Endodermal cell (in vitro differentiated cells): ENCODE measurements around the gene ERBIN. TPM values are rescaled to one million over a fixed set of nuclear protein-coding genes. Genes with fewer than 3 reads are reported as not detected.
"Not testable (repeated sequence)": the region's sequence is repeated elsewhere in the genome, so short reads cannot be mapped to it uniquely, and the experiment has no call there.

ENCODE experiments used
- DNase-seq: peaks from one replicate; pipeline ENCODE4 v3.0.0-alpha.2; 2017
- H3K27ac ChIP-seq: 2 replicates; pipeline ENCODE4 v1.5.1; 2013; ENCODE audit warnings: mild to moderate bottlenecking, low read depth, low read length, moderate library complexity
- H3K27me3 ChIP-seq: 2 replicates; pipeline ENCODE4 v1.6.1; 2013; ENCODE audit warnings: mild to moderate bottlenecking, low read length, moderate library complexity; ENCODE audit not compliant: insufficient read depth, control insufficient read depth, poor library complexity, severe bottlenecking
- H3K36me3 ChIP-seq: 2 replicates; pipeline ENCODE4 v1.7.0; 2013; ENCODE audit warnings: mild to moderate bottlenecking, low read length, moderate library complexity; ENCODE audit not compliant: control insufficient read depth, insufficient read depth
- H3K4me1 ChIP-seq: one replicate; pipeline ENCODE4 v1.7.0; 2013; ENCODE audit warnings: low read length; ENCODE audit not compliant: control insufficient read depth, insufficient read depth
- H3K4me3 ChIP-seq: 2 replicates; pipeline ENCODE4 v1.5.1; 2013; ENCODE audit warnings: mild to moderate bottlenecking, low read length, moderate library complexity
- H3K9ac ChIP-seq: 2 replicates; pipeline ENCODE4 v1.6.1; 2013; ENCODE audit warnings: mild to moderate bottlenecking, low read length, moderate library complexity; ENCODE audit not compliant: poor library complexity, severe bottlenecking; ENCODE audit errors: extremely low read depth
- H3K9me3 ChIP-seq: 2 replicates; pipeline ENCODE4 v1.6.1; 2013; ENCODE audit warnings: mild to moderate bottlenecking, low read length, moderate library complexity; ENCODE audit not compliant: control insufficient read depth
- H3K27ac Mint-ChIP-seq: 2 replicates; pipeline ENCODE4 v1.8.0; 2020; ENCODE audit warnings: mixed read lengths
- H3K27me3 Mint-ChIP-seq: 2 replicates; pipeline ENCODE4 v1.8.0; 2021; ENCODE audit warnings: mild to moderate bottlenecking, mixed read lengths; ENCODE audit not compliant: insufficient read depth
- H3K36me3 Mint-ChIP-seq: 2 replicates; pipeline ENCODE4 v1.8.0; 2020; ENCODE audit warnings: low read depth, mixed read lengths
- H3K4me1 Mint-ChIP-seq: 2 replicates; pipeline ENCODE4 v1.8.0; 2020; ENCODE audit warnings: mixed read lengths
- H3K4me3 Mint-ChIP-seq: 2 replicates; pipeline ENCODE4 v1.8.0; 2020; ENCODE audit warnings: mild to moderate bottlenecking, moderate library complexity, mixed read lengths
- H3K9me3 Mint-ChIP-seq: 2 replicates; pipeline ENCODE4 v1.8.0; 2020; ENCODE audit warnings: mild to moderate bottlenecking, mixed read lengths
- WGBS, 2 experiments: methylation state at CpG; one replicate each; pipeline versions ENCODE4 v1.1.5 to v1.1.7; 2013; ENCODE audit warnings: missing lambda C conversion rate in 2 of 2, mixed read lengths in 1 of 2; ENCODE audit not compliant: insufficient coverage in 1 of 2, insufficient read length in 1 of 2; 5-methylcytosine and 5-hydroxymethylcytosine counted together
- long read RNA-seq, 4 experiments: library from polyadenylated mRNA in 2 of 4; library from RNA in 1 of 4; library from capped mRNA in 1 of 4; stranded (forward) in 3 of 4; unstranded in 1 of 4; transcript quantifications; one replicate each; pipeline ENCODE4 v2.0.0, GENCODE V29; 2020 to 2021; ENCODE audit warnings: inconsistent platforms in 1 of 4
- polyA plus RNA-seq, 2 experiments: library from polyadenylated mRNA; stranded (reverse); fragments of 50-300 nt; gene quantifications; one replicate each; pipeline ENCODE4 v1.2.3, GENCODE V29; 2013
- total RNA-seq, 2 donors: library from RNA; stranded (reverse); fragmentation: NEBNext Ultra II Directional in 1 of 2; extraction: Animal tissue kit (Norgen Biotek cat#: 25700) in 1 of 2; gene quantifications; 2 replicates in 1 of 2; 3 replicates in 1 of 2; pipeline ENCODE4 v1.2.1, GENCODE V29; 2021
- TF ChIP-seq, protein P1 (sequence below): fragments of 200-600 bp; sonication (generic); conservative IDR thresholded peaks from 2 replicates; pipeline ENCODE4 v1.5.0; 2021; ENCODE audit warnings: antibody characterized with exemption, mild to moderate bottlenecking

ERBIN gene, protein sequence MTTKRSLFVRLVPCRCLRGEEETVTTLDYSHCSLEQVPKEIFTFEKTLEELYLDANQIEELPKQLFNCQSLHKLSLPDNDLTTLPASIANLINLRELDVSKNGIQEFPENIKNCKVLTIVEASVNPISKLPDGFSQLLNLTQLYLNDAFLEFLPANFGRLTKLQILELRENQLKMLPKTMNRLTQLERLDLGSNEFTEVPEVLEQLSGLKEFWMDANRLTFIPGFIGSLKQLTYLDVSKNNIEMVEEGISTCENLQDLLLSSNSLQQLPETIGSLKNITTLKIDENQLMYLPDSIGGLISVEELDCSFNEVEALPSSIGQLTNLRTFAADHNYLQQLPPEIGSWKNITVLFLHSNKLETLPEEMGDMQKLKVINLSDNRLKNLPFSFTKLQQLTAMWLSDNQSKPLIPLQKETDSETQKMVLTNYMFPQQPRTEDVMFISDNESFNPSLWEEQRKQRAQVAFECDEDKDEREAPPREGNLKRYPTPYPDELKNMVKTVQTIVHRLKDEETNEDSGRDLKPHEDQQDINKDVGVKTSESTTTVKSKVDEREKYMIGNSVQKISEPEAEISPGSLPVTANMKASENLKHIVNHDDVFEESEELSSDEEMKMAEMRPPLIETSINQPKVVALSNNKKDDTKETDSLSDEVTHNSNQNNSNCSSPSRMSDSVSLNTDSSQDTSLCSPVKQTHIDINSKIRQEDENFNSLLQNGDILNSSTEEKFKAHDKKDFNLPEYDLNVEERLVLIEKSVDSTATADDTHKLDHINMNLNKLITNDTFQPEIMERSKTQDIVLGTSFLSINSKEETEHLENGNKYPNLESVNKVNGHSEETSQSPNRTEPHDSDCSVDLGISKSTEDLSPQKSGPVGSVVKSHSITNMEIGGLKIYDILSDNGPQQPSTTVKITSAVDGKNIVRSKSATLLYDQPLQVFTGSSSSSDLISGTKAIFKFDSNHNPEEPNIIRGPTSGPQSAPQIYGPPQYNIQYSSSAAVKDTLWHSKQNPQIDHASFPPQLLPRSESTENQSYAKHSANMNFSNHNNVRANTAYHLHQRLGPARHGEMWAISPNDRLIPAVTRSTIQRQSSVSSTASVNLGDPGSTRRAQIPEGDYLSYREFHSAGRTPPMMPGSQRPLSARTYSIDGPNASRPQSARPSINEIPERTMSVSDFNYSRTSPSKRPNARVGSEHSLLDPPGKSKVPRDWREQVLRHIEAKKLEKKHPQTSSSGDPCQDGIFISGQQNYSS (N-terminal part only)
- 10 to 100 TPM; 51.8 to 54.4 TPM for total RNA-seq
- polyA plus RNA-seq (2013, experiment 1 of 2) = 35.9 TPM
- polyA plus RNA-seq (2013, experiment 2 of 2) = 38.4 TPM
- long read RNA-seq, experiment 1, partial matches to known transcripts = 3 of 11 reads
- long read RNA-seq, experiment 1, other reads (novel, unspliced or antisense) = 8 of 11 reads
- long read RNA-seq, experiment 2, full-length matches to known transcripts = 24 of 57 reads
- long read RNA-seq, experiment 2, partial matches to known transcripts = 19 of 57 reads
- long read RNA-seq, experiment 2, other reads (novel, unspliced or antisense) = 14 of 57 reads
- long read RNA-seq, experiment 3, full-length matches to known transcripts = 2 of 16 reads
- long read RNA-seq, experiment 3, partial matches to known transcripts = 7 of 16 reads
- long read RNA-seq, experiment 3, other reads (novel, unspliced or antisense) = 7 of 16 reads
- long read RNA-seq, experiment 4, partial matches to known transcripts = 0 of 1 reads
- long read RNA-seq, experiment 4, other reads (novel, unspliced or antisense) = 0 of 1 reads

DNA sequence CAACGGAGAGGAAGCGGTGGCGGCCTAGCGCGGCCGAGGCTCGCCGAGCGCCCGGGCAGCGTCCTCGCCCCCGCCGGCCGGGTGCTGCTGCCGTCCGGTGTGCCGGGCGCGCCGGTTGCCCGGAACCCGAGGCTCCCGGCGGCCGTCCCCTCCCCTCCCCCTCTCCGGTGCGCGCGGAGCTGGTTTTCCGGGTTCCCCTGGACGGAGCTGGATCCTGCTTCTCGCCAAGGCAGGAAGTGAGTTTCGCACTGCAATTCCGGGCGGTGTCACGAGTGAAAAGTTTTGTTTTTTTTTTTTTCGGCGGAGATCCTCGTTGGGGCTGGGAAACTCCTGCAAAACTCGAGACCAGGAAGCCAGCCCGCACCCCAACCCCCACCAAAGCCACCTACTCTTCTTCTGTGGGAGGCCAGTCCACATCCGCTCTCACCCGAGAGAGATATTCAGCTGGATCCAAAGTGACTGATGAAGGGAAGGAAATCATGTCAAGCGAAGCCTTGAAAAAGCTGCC is at the start of gene ERBIN:
Gene ERBIN (plus strand): TSS at position 300 of the 508 bp plus-strand sequence. CDS start 66,144 bp downstream, outside the sequence.
- H3K27me3 ChIP-seq = peaks cover 12% of the 10 kb centered on the region
- peaks cover 30% of the 10 kb centered on the region for H3K4me1 Mint-ChIP-seq
- no peaks in the 10 kb centered on the region for H3K9me3 Mint-ChIP-seq
- peak within 1 kb of the TSS; percentile 93 for H3K9ac ChIP-seq
- H3K27ac Mint-ChIP-seq = peak within 1 kb of the TSS; percentile 96
- H3K4me1 ChIP-seq = no peaks in the 10 kb centered on the region
- DNase-seq = no peak
- TF ChIP-seq, protein P1, sequence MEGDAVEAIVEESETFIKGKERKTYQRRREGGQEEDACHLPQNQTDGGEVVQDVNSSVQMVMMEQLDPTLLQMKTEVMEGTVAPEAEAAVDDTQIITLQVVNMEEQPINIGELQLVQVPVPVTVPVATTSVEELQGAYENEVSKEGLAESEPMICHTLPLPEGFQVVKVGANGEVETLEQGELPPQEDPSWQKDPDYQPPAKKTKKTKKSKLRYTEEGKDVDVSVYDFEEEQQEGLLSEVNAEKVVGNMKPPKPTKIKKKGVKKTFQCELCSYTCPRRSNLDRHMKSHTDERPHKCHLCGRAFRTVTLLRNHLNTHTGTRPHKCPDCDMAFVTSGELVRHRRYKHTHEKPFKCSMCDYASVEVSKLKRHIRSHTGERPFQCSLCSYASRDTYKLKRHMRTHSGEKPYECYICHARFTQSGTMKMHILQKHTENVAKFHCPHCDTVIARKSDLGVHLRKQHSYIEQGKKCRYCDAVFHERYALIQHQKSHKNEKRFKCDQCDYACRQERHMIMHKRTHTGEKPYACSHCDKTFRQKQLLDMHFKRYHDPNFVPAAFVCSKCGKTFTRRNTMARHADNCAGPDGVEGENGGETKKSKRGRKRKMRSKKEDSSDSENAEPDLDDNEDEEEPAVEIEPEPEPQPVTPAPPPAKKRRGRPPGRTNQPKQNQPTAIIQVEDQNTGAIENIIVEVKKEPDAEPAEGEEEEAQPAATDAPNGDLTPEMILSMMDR = no peak
- H3K36me3 ChIP-seq = peaks cover 12% of the 10 kb centered on the region
- peak within 1 kb of the TSS; percentile 99 for H3K27ac ChIP-seq
- H3K9me3 ChIP-seq = no peaks in the 10 kb centered on the region
- peaks cover 14% of the 10 kb centered on the region for H3K36me3 Mint-ChIP-seq
- H3K27me3 Mint-ChIP-seq = peaks cover 20% of the 10 kb centered on the region
- H3K4me3 Mint-ChIP-seq = peak within 1 kb of the TSS; percentile 97
- H3K4me3 ChIP-seq = peak within 1 kb of the TSS; percentile 91
- WGBS, 2 experiments = 0% methylated on average over 8 to 45 of the region's 45 CpGs

DNA sequence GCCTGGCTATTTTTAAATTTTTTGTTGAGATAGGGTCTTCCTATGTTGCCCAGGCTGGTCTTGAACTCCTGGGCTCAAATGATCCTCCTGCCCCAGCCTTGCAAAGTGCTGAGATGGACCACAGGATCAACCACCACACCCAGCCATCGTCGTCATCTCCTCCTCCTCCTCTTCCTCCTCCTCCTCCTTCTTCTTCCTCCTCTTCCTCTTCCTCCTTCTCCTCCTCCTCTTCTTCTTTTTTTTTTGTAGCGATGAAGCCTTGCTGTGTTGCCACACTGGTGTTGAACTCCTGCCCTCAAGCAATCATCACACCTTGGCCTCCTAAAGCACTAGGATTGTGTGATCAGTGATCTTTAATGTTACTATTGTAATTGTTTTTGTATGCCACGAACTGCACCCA is 49.4 kb upstream of the ERBIN start:
- H3K9me3 Mint-ChIP-seq = peaks cover 11% of the 10 kb centered on the region
- H3K4me3 ChIP-seq = no peak overlapping the region
- 88% methylated on average over 4 of the region's 4 CpGs; no CpG with 5 or more reads in 1 of the 2 experiments for WGBS, 2 experiments
- H3K27ac Mint-ChIP-seq = no peak overlapping the region
- no peak for DNase-seq
- TF ChIP-seq, protein P1 = no peak
- no peaks in the 10 kb centered on the region for H3K36me3 ChIP-seq
- H3K27me3 ChIP-seq = no peaks in the 10 kb centered on the region
- no peaks in the 10 kb centered on the region for H3K4me1 ChIP-seq
- peaks cover 4% of the 10 kb centered on the region for H3K9me3 ChIP-seq
- H3K27me3 Mint-ChIP-seq = no peaks in the 10 kb centered on the region
- no peak overlapping the region for H3K27ac ChIP-seq
- H3K4me1 Mint-ChIP-seq = no peaks in the 10 kb centered on the region
- no peak overlapping the region for H3K4me3 Mint-ChIP-seq
- no peak overlapping the region for H3K9ac ChIP-seq
- no peaks in the 10 kb centered on the region for H3K36me3 Mint-ChIP-seq

DNA sequence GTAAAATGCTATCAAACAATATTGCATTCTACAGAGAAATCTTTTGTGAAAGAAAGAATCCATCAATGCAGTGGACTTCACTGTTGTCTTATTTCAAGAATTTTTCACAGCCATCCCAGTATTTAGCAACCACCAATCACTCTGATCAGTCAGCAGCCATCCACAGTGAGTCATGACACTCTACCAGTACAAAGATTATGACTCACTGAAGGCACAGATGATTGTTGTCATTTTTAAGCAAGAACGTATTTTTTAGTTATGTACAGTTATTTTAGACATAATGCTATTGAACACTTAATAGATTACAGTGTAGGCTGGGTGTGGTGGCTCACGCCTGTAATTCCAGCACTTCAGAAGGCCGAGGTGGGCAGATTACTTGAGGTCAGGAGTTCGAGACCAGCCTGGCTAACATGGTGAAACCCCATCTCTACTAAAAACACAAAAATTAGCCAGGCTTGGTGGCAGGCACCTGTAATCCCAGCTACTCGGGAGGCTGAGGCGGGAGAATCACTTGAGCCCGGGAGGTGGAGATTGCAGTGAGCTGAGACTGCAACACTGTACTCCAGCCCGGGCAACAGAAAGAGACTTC is 46.6 kb upstream of the ERBIN start:
- H3K36me3 Mint-ChIP-seq, H3K27ac ChIP-seq, H3K4me3 Mint-ChIP-seq, H3K9ac ChIP-seq, H3K9me3 ChIP-seq, H3K27me3 ChIP-seq, H3K36me3 ChIP-seq, H3K4me1 ChIP-seq, H3K4me3 ChIP-seq, DNase-seq, H3K27me3 Mint-ChIP-seq, H3K27ac Mint-ChIP-seq, H3K4me1 Mint-ChIP-seq: not testable (repeated sequence)
- 95% methylated on average over 8 of the region's 8 CpGs; no CpG with 5 or more reads in 1 of the 2 experiments for WGBS, 2 experiments
- peaks cover 11% of the 10 kb centered on the region for H3K9me3 Mint-ChIP-seq
